GM12891 (cell line): ENCODE measurements around the gene HBE1.
"Not testable (repeated sequence)": the region's sequence is repeated elsewhere in the genome, so short reads cannot be mapped to it uniquely, and the experiment has no call there.

Experiments
- PAX5 ChIP-seq: IDR thresholded peaks from 2 replicates; pipeline ENCODE4 v1.6.1; 2011; ENCODE audit warnings: low read length, moderate library complexity, mild to moderate bottlenecking; ENCODE audit not compliant: insufficient read depth, severe bottlenecking
- POLR2A ChIP-seq: IDR thresholded peaks from 2 replicates; pipeline ENCODE4 v1.6.1; 2011; ENCODE audit warnings: low read depth, low read length, control low read depth
- POLR2AphosphoS5 ChIP-seq: IDR thresholded peaks from 2 replicates; pipeline ENCODE4 v1.6.1; 2011; ENCODE audit warnings: low read depth, low read length, control low read depth
- POU2F2 ChIP-seq: IDR thresholded peaks from 2 replicates; pipeline ENCODE4 v1.6.1; 2011; ENCODE audit warnings: low read depth, mild to moderate bottlenecking, control low read depth, low read length, moderate library complexity
- SPI1 ChIP-seq: IDR thresholded peaks from 2 replicates; pipeline ENCODE4 v1.6.1; 2011; ENCODE audit warnings: low read depth, low read length, control low read depth
- TAF1 ChIP-seq: IDR thresholded peaks from 2 replicates; pipeline ENCODE4 v1.6.1; 2011; ENCODE audit warnings: low read depth, low read length, control low read depth

DNA sequence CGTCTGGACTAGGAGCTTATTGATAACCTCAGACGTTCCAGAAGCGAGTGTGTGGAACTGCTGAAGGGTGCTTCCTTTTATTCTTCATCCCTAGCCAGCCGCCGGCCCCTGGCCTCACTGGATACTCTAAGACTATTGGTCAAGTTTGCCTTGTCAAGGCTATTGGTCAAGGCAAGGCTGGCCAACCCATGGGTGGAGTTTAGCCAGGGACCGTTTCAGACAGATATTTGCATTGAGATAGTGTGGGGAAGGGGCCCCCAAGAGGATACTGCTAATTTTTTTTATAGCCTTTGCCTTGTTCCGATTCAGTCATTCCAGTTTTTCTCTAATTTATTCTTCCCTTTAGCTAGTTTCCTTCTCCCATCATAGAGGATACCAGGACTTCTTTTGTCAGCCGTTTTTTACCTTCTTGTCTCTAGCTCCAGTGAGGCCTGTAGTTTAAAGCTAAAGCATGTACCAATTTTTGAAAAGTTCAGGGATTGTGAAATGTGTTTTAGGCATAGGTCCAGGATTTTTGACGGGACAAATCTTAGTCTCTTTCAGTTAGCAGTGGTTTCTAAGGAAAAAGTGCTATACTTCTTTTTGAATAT is 19.8 kb downstream of the HBE1 start, which contains the start of gene HBG1:
- TF ChIP-seq POLR2AphosphoS5, SPI1, POLR2A, TAF1, POU2F2, PAX5: not testable (repeated sequence)
